Stimulated activated CD4-positive, alpha-beta T cell treated with anti-CD3 and anti-CD28 coated beads, Interleukin-1b, Interleukin-23, amount 100 ng/mL, for 48 hours (primary cell): ENCODE measurements around the gene ZNF821.
"Not testable (repeated sequence)": the region's sequence is repeated elsewhere in the genome, so short reads cannot be mapped to it uniquely, and the experiment has no call there.

Experiments
- DNase-seq: peaks from one replicate; pipeline ENCODE4 v3.0.0-alpha.2; 2020

ZNF821 gene

DNA sequence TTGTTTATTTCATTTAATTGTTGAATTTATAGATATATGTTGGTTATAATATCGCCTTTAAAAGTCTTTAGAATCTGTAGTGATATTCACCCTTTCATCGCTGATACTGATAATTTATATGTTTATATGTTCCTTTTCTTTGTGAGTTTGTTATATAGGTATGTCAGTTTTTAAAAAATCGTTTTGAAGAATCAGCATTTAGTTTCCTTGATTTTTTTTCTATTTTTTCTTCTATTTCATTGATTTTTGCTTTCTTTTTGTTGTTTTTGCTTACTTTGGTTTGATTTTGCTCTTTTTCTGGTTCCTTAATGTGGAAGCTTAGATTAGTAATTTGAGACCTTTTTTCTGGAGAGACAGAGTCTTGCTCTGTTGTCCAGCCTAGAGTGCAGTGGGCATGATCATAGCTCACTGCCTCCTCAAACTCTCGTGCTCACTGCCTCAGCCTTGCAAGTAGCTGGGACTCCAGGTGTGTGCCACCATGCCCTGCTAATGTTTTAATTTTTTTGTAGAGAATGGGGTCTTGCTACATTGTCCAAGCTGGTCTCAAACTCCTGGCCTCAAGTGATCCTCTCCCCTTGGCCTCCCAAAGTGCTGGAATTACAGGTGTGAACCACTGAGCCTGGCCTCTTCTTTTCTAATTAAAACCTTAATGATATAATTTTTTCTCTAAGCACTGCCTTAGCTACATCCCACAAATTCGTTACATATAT, 18.8 kb upstream of the ZNF821 start:
- no peak for DNase-seq

DNA sequence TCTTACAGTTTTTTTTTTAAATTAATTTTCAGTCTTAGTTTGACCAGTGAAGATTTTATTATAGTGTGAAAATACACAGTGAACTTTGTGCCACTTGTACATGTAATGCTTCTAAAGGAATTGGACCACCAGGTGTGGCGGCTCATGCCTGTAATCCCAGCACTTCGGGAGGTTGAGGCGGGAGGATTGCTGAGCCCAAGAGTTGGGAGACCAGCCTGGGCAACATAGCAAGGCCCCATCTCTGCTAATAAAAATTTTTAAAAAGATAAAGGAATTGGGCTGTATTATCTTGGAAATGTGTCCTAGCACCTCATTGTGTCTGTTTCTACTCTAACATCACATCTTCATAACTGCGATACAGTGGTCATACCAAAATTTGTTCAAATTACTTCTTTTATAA, 15.2 kb upstream of the ZNF821 start:
- no peak for DNase-seq

DNA sequence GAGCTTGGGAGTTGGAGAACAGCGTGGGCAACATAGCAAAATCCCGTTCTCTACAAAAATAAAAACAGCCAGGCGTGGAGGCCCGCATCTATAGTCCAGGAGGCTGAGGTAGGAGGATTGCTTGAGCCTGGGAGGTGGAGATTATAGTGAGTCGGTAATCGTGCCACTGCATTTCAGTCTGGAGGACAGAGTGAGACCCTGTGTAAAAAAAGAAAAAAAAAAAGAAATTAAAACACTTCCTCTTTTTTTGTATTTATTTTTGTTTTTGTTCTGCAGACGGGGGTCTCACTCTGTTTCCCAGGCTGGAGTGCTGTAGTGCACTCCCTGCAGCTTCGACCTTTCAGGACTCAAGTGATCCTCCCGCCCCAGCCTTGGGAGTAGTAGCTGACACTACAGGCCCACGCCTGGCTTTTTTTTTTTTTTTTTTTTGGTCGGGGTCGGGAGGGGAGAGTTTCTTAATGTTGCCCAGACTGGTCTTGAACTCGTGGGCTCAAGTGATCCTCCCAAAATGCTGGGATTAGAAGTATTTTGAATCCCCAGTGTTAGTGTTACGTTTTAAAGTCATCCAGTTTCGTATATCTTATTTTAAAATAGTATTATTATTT, 12.9 kb upstream of the ZNF821 start:
- no peak for DNase-seq

DNA sequence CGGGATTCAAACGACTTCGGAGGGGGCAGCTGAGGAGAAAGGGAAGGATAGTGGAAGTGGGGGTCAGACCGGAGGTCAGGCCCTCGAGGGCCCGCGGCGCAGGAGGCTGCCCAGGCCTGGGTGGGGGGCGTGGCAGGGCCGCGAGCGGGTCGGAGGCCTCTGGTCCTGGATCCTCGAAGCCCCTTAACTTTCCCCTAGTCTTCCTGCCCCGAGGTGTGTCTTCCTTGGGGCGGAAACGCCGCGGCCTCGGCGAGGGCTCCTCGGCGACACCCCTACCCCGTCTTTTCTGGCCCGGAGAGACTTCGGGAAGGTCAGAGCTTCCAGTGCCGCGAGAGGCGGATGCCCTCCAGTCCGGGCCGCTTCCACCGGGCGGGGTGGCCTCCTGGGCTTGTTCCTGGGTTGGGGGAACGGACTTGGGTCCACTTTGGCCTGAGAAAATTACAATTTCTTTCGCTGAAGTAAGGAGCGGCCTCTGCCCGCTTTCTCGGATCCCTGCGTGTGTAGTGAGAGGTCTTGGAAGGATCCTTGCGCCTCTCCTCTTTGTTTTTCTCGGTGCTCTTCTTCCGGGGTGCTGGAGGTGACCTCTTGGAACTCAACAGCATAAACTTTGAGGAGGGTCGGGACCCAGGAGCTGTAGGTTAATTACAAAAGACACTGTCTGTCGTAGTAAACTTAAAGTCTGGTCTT, 11.8 kb upstream of the ZNF821 start:
- DNase-seq = no peak

DNA sequence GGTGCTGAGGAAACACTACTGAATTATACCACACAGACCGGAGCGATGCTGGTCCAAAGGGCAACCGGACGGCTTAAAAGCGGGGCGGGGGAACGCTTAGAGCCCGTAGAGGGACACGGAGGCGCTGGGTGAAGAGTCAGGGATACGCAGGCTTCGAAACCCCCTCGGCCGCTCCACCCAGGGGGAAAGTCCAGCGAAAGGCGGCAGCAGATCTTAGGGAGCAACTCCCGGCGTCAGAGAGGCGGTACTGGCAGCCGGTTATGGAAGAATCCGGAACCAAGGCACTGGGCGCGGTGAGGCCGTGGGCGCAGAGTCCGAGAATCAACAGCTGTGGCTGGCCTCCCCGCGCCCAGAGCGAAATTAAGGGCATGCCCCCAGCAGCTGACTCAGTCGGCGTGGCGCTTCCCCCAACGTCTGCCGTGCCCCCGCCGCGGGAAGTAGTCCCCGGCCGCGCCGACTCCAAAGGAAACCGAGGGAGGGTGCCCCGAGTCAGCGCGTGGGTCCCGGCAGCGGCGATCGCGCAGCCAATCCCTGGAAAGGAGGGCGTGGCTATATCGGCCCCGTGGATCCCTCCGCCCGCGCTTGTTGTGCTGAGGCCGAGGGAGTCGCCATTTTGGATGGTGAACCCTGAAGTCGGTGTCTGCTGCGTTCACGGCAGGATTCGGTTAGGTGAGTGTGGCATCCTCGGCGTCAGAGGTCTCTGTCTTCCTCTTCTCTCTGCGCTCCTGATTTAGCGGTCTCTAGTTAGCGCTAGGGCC, 11.1 kb upstream of the ZNF821 start, which contains the start of gene IST1:
IST1 (plus strand) TSS at position 611 of the 758 bp plus-strand sequence. CDS start 20,110 bp downstream, outside the sequence.
- DNase-seq = peak; percentile 99

DNA sequence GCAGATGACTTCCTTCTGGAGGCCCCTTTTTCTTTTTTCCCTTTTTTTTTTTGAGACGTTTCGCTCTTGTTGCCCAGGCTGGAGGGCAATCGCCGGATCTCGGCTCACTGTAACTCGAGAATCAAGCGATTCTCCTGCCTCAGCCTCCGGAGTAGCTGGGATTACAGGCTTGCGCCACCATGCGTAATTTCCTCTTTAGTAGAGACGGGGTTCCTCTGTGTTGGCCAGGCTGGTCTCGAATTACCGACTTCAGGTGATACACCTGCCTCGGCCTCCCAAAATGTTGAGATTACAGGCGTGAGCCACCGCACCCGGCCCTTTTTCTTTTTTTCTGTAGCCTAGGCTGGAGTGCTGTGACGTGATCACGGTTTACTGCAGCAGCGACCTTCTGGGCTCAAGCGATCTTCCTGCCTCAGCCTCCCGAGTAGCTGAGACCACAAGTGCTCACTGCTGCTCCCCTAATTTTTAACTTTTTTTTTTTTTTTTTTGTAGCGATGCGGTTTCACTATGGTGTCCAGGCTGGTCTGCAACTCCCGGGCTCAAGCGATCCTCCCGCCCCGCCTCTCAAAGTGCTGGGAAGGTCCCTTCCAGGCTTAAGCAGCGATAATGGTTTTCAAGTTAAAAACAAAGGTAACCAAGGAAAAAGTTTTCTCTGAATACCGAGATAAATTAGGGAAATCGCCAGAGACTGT, 10.4 kb upstream of the ZNF821 start:
- peak; percentile 33 for DNase-seq

DNA sequence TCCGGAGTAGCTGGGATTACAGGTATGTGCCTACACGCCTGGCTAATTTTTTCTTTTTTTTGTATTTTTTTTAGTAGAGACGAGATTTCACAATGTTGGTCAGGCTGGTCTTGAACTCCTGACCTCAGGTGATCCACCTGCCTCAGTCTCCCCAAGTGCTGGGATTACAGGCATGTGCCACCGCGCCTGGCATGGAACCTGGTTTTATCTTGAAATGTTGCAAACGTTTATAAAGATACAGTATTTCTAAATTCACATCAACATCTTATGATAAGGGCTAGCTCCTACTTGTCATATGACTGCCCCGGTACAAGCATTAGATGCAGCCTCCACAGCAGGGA, 9.9 kb upstream of the ZNF821 start:
- no peak for DNase-seq

DNA sequence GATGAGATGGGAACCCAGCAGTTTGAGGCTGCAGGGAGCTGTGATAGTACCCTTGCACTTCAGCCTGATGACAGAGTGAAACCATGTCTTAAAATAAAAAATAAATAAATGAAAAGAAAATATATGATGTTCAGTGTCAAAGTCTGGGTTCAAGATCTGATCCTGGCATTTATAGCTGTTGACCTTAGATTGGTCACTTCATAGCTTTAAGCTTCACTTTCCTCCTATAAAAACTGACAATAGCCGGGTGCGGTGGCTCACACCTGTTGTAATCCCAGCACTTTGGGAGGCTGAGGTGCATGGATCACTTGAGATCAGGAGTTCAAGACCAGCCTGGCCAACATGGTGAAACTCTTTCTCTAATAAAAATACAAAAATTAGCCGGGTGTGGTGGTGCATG, 5.2 kb upstream of the ZNF821 start:
- no peak for DNase-seq

DNA sequence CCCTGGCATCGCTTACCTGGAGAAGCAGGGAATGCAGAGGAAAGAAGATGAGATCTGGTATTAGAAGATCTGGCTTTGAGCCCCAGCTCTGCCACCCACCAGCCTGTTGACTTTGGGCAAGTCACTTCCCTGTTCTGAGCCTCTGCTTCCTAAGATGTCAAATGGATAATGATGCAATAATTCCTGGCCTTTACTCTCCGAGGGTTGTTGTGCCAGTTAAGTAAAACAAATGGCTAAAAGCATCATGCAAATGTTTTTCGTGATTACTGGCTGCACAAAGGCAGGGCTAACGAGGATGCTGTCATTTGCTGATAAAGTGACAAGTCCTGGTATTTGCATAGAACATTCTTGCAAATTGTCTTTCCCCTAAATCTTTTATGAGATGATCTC, 1.3 kb upstream of the ZNF821 start:
- DNase-seq = no peak

DNA sequence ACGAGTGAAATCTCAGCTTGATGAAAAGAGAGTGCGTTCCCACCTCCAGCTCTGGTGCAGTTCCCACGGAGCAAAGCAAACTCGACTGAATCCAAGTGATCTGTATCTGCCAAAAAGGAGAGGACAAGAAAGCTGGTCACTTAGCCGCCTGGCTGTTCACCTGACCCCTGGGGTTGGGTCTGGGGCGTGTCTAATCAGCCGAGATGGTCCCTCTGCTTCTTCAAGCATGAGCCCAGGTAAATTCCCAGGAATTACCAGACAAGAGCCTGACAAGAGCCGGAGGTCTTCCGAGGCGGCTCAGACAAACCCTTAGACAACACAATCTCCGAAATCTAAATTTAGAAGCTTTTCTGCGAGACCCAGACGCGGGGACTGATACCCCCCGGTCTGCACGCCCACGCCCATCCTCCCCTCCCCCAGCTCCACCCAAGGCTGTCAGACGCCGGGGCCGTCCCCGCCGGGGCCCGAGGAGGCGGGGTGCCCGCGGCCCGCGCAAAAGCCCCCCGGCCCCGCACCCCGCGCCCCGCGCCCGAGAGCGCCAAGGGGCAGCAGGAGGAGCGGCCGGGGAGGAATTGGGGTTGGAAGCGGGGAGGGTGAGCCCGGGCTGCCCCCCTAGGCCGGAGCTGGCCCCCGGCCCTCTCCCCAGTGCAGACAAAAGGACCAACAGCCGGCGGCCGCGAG, 674 bp downstream of the ZNF821 start:
- no peak for DNase-seq

DNA sequence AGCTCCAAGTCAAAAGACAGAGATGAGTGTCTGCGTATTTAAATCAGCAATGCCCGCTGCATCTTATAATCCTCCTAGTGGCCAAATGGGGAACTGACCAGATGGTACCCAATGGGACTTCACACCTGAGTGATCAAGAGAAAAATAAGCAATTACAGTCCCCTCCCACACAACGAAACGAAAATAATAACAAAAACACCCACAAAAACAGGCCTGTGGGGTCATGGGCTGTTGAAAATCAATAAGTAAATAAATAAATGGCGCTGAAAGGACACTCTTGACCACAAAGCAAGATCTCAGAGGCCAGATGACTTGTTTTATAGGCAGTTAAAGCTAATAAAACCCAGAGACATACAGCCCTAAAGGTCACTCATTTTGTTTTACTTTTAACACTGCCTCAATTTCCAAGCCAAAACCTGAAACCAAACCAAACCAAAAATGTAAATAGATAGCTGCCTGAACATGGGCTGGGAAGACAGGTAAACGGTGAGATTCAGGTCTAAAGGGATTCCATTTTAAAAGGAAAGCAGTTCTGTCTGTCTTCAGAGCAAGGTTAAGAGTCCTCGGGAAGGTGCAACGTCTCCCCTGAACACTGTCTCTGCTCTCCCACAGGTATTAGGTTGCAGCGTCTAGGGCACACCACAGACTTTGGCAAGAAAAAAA, 1.3 kb downstream of the ZNF821 start:
- peak; percentile 79 for DNase-seq

DNA sequence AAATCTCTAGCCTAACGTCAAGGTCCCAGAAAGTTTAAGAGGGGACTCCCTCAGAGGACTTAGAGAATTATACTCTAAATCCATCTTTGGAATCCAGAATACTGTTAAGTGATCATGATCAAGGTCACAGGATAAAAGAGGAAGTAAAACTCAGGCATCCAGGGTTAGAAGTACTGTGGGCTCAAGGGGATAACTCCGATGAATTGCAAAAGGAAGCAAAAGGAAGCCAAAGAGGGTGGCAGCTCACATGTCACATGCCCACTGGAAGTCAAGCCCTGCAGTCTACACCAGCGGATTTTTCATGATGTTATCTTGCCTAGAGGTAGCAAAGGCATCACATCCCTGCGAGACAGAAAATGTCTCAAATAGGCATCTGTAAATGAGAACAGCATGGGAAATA, 3.8 kb downstream of the ZNF821 start:
- DNase-seq = no peak

DNA sequence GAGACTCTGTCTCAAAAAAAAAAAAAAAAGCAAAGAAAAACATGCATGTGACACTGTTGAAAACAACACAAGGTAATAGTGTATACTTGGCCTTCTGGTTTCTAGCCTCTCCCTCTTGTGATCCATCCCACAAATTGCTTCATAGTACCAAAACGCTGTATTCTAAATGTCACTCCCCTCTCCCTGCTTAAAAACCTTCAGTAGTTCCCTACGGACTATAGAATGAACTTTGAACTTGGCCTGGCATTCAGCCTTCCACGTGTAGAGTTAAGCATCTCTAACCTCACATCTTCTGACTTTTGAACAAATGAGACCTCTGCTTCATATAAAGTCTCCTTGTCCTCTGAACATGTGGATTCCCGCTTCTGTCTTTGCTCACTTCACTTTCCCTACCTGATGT, 5.1 kb downstream of the ZNF821 start:
- DNase-seq = no peak

DNA sequence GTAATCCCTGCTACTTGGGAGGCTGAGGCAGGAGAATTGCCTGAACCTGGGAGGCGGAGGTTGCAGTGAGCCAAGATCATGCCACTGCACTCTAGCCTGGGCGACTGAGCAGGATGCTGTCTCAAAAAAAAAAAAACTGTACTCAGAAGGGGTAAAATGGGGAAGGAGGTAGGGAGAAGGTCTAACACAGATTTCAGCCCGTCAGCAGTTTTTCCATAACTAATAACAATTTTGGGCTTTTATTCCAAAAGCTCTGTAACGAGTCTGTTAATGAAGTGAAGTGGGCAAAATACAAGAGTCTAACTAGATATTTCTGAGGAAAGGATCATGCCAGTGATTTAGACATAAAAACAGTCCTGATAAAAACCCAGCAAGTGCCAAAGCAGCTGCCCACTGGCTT, 10.8 kb downstream of the ZNF821 start:
- DNase-seq = no peak

DNA sequence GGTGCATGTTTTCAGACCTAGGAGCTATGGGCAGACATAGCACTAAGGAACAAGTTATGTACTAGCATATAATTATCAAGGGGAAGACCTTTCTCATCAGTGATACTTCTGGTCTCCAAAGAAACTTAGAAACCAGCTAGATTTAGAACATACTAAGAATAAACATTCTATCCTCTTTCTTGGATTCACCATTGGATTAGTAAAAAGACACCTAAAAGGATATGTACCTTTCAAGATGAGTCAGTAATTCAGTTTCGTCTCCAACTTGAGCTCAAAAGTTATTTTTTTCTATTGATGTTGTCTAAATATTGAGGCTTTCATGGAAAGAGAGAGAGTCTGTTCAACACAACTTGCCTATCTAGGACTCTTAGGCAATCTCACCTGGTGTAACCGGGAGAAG, 13.2 kb downstream of the ZNF821 start:
- no peak for DNase-seq

DNA sequence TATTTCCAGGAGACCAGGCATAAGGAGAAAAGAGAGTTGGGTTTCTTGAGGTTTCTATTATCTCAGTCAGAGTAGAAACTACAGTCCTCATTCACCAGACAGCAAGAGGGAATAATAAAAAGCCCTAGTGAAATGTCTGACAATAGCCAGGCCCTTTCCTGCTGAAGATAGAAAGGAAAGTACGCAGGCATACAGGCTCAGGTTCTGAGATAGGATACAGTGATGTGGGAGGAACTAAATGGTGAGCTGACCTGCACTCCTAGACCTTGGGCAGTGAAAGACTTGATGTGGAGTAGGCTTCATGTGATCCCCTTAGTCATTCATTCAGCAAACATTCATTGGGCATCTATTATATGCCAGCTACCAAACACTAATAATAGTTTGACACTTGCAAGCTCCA, 14.9 kb downstream of the ZNF821 start:
- DNase-seq = no peak

DNA sequence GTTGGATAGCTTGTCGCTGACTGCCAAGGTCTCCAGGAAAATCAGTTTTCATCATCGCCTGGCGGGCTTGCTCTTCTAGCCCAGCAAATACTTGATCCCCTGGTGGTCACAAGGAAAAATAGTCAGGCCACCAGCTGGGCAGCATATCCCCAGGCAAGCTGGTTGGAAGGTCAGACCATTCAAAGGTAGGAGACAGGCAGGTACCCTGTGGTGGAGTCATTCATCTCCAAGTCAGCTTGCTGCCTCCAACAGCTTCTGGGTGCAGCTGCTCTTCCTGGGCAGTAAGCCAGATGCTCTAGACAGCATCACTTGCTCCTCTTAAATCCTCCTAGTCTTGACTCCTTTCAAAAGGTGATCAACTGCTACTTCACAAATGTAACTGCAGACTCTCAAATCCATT, 16.0 kb downstream of the ZNF821 start:
- no peak for DNase-seq

DNA sequence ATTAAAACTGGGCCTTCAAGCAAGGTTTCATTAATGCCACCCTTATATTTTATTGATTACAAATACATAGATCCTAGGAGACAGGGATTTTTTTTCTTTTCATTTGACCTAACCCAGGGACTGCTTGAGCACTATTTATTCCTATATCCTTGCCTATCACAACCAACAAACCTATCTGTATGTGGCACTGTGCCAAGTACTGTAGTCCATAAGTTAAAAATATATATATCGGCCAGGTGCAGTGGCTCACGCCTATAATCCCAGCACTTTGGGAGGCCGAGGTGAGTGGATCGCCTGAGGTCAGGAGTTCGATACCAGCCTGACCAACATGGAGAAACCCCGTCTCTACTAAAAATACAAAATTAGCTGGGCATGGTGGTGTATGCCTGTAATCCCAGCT, 16.8 kb downstream of the ZNF821 start:
- not testable (repeated sequence) for DNase-seq

DNA sequence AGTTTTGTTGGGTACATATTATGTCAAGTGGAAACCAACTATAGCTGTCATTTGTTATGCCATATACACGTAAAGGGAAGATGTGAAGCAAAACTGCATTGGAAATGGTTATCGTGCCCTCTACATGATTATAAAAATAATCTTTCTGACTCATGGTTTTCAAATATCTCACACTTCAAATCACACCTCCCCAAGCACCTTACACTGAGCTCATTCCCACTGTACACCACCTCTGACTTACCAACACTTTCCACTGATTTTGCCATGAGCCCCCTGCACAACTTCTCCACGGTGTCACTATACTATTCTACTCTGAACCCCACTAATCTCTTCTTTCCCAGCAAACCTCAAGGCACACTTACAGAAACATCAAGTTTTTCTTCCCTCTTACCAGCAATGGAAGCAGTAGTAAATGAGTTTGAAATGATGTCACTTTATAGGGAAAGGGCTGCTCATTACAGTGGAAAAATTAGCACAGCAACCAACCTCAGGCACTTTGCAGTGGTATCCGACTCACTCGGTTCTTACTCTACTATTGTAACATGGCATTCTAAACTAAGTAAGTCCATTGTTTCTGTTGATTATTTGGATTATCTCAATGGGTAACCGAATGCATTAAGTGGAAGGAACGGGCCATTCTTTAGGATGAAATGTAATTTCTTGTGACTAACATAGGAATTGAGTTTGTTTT, 18.7 kb downstream of the ZNF821 start:
- no peak for DNase-seq

DNA sequence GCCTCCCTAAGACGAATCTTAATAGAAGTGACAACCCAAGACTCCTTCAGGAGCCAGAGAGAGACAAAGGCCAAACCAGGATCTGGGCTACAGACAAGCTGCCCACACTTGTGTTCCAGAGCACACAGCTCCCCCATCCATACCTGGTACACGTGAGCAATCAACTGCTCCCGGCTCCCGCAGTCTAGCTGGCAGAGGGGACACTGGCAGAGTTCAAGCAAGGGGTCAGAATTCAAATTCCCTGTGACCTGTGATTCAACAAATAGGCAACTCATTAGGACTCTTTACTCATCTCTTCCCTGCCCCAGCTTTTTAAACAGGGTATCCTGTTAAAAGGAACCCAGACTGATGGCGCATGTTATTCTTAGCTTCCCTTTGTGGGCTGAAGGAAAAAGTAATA, 20.0 kb downstream of the ZNF821 start:
- no peak for DNase-seq
